ENCODE measurements around the gene NID2.

GRCh38 chr14:52031781-52032180 is 37.1 kb downstream of the NID2 start:
- no peak for TF ChIP-seq EZH2 (IDR thresholded peaks at IDR 0.05; ENCODE audit: borderline replicate concordance, low read depth, low read length, poor library complexity, severe bottlenecking)
- TF ChIP-seq, protein P1, sequence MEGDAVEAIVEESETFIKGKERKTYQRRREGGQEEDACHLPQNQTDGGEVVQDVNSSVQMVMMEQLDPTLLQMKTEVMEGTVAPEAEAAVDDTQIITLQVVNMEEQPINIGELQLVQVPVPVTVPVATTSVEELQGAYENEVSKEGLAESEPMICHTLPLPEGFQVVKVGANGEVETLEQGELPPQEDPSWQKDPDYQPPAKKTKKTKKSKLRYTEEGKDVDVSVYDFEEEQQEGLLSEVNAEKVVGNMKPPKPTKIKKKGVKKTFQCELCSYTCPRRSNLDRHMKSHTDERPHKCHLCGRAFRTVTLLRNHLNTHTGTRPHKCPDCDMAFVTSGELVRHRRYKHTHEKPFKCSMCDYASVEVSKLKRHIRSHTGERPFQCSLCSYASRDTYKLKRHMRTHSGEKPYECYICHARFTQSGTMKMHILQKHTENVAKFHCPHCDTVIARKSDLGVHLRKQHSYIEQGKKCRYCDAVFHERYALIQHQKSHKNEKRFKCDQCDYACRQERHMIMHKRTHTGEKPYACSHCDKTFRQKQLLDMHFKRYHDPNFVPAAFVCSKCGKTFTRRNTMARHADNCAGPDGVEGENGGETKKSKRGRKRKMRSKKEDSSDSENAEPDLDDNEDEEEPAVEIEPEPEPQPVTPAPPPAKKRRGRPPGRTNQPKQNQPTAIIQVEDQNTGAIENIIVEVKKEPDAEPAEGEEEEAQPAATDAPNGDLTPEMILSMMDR (conservative IDR thresholded peaks at IDR 0.05; ENCODE audit: low read depth, low read length), result no peak

Measured in A673 (cell line).